Activated T-cell treated with anti-CD3 and anti-CD28 coated beads for 48 hours (primary cell): ENCODE measurements around the gene AGAP1.

ENCODE experiments used
- DNase-seq: peaks from one replicate; pipeline ENCODE4 v3.0.0-alpha.2; 2020; ENCODE audit warnings: low read depth

The AGAP1 gene

DNA sequence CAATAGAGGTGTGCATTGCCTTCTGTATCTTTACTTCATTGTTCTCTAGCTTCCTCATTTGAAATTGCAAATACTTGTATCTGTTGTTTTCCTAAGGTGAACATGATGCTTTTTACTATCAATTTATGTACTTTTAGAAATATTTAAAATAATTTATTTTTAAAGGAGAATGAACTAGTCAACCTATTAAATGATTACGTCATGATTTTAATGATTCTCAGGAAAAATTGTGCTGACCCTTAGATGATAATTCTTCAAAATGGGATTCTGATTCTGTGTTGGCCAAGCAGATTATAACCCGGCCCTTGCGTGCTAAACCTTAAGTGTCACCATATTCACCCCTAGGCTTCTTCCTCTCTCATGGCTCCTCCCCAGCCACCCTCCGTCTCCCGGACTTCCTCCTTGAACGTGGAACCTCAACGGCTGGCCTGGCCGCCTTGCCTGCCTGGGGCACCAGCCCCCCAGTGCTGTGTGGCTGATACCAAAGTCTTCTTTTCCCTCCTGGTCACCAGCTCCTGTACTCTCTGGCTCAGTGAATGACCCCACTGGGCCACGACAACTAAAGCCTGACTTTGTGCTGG is 382.3 kb downstream of the AGAP1 start:
- no peak for DNase-seq

DNA sequence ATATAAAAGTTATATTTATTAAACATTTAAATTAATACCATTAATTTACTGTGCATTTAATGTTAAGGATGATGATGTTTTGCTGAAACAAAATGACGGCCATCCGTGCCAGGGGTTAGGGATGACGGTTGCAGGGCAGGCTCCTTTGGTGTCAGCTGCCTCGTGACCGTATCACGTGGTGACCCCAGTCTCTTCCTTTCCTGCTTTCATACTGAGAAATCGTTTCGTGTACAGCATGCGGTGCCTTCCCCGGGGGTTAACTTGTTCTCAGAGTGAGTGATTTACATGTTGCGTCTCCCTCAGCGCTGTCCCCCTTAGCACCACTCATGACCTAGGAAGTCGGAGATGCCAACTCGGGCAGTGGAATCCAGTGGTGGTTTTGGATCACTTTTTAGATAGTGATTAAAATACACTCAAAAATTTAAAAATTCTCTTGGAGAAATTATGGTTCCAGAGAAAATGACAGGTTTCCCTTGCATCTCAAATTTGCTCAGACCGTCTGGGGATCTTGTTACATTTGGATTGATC is 383.5 kb downstream of the AGAP1 start:
- no peak for DNase-seq

DNA sequence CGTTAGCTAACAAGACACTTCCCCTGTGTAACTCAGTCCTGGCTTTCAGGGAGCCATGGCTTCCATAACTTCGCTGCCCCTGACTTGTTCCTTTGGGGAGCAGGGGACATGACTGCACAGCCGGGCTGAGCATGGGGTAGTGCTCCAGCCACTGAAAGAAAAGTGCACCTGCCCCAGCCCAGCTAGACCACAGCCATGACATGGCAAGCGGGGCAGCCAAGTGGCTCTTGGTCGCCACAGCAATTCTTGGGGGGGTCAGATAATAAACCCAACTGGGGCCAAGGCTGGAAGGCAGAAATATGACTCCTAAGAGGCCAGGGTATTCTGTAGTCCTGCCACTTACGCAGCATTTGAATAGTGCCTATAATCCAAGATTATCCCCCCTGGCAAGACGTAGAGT is 385.3 kb downstream of the AGAP1 start:
- no peak for DNase-seq

DNA sequence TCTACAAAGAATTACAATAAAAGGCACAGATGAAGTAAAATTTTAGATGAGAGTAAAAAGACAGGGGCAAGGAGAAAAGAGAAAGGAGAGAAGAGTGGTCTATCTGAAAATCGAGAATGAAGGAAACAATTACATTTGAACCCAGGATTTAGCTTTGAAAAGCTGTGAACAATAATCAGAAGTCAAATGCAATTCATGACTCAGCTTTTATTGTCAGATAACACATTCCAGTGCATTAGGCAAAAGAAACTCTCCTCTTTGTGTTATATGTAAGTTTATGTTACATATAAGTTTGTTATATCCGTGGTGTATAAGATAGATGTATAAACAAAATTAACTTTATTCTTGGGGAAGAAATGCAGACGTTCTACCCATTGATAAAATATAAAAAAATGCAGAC is 389.8 kb downstream of the AGAP1 start:
- no peak for DNase-seq

DNA sequence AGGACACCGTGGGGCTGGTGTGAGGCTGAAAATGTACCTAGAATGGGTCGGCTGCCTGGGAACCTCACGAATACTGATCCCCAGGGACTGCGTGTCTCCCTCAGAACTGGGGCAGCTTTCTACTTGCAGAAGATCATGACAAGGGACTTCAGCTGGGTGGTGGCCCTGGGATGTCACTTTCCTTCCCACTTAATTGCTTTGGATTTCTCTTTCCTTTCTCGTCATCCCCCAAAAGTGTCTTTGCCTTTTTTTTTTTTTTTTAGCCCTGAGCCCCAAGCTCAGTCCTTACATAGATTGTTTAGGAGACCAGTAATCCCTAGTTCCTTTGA is 395.4 kb downstream of the AGAP1 start:
- DNase-seq: no peak

DNA sequence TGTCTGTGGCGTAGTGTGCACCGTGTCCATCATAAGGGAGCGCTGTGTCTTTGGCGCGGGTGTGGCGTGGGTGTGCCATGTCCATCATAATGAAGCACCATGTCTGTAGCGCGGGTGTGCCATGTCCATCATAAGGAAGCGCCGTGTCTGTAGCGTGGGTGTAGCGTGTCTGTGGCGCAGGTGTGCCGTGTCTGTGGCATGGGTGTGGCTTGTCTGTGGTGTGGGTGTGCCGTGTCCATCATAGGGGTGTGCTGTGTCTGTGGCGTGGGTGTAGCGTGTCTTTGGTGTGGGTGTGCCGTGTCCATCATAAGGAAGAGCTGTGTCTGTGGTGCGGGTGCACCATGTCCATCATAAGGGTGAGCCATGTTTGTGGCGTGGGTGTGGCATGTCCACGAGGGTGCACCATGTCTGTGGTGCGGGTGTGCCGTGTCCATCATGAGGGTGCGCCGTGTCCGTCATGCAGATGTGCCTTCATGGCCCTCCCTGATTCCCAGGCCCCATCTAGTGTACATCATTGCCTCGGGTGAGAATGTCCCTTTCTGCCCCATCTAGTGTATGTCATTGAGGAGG is 399.4 kb downstream of the AGAP1 start:
- DNase-seq: no peak

DNA sequence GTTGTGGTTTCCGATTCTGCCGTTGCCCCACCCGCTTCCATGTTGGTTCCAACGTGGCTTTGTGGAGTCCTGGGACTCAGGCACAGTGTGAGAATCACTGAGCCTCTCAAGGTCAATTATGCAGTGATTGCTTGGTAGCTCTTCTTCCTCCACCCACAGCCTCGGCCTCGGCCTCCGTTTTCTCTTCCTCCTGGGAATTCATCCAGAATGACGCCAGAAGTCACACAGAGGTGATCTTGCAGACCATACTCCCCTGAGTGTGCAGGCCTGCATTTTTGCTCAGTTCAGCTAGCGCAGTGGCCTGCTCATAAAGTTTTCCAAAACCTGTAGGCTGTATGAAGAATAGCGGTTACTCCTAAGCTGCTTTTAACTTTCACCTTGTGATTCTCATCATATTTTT is 401.0 kb downstream of the AGAP1 start:
- DNase-seq: no peak

DNA sequence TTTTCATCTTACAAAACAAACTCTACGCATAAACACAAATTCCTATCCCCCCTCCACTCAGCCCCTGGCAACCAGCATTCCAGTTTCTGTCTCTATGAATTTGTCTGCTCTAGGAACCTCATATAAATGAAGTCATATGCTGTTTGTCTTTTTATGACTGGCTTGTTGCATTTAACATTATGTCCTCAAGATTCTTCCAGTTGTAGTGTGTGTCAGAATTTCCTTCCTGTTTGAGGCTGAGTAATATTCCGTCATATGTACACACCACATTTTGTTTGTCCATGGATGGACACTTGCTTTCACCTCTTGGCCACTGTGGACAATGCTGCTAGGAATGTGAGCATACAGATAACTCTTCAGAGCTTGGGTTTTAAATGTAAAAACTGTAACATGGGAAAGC is 402.2 kb downstream of the AGAP1 start:
- DNase-seq: no peak

DNA sequence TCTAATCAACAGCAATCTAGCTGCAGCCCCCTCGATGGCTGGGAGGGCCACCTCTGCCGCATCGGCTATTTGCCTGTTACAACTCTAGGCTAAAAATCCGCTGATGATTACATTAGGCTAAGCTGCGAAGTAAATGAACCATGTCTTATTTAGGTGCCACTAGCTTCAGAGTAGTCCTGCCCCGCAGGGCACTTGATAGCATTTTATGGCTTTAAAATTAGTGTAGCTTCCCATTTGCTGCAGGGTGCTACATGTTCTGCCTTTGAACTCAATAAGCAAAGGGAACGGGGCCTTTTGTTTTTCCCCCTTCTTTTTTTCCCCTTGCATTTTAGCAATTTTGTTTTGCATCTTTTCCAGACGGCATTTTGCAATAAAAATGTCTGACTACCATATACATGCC is 404.1 kb downstream of the AGAP1 start:
- DNase-seq: no peak

DNA sequence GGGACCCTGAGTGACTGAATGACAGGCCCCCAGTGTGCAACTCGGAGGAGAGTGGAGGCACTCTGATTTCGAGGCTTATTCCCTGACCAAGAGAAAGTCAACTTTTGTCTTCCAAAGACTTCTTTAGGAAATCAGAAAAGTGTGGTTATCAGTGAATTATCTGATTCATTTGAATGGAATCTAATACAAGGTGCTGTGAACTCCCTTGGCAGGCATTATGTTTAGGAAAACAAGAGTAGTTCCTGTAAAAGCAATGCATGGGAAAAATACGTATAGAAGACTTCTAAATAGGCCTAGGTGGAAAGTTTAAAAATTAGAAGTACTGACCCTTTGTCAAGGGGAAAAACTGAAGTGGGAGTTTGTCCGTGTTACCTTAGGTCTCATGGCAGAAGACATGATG is 404.9 kb downstream of the AGAP1 start:
- DNase-seq: no peak

DNA sequence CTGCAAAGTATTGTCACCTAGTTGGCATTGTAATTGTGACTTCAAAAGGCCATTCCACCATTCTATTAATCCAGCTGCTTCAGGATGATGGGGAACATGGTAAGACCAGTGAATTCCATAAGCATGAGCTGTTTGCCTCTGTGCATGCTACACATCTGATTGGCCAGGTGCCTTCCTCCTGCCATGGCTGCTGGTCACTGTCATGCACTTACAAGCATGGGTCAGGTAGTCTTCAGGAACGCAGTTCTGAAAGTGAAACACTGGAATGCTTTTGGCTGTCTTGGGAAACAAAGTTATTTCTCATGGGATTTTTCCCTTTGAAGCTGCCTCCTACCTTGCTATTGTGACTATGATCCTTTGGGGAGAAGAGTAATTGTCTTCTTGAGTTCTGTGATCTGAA is 406.8 kb downstream of the AGAP1 start:
- no peak for DNase-seq

DNA sequence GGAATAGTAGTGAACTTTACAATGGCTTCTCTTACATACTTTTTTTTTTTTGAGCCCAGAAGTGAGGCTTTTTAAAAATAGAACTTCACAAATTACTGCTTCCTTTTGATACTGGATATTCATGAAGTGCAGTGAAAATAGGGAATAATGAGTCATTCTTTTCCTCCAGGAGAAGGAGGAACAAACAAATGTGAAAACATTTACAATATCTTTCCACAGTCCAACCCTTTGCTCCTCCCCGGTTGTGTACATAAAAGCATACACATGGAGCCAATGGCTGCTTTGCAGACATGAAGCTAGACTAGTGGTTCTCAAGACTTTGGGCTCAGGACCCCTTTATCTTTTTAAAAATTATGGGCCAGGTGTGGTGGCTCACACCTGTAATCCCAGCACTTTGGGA is 407.4 kb downstream of the AGAP1 start:
- DNase-seq: no peak

DNA sequence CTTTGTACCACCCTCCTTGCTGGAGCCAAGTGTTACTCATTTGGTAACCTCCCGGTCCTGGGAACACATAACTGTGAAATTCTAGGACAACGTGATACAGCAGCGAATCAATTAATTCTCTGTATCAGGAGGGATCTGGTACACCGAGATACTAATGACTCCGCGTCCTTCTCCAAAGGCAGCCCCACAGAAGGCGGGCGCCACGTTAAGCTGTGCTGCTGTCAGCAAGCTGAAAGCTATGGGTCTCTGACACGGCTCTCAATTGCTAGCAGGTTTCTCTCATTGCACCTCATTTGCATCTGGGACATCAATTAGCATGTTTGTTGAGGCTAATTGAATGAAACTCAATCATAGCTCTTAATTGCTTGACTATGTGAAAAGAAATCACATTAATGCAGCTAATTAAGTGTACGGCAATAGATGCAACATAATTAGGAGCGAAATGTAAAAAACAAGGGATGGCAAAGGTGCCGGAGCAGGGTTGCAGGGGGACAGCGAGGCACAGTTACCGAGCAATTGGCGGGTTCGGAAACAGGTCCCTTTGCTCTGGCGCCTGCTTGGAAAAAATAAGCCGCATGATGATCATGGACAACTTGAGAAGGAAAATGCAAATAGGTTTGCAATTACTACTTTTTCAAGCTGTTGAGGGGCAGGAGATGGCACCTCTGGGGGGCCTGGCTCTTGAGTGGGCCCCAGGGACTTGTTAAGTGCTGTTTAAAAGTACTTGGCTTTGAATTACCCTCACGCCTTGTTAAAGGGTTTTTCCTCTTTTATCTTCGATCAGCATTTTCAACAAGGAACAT is 410.1 kb downstream of the AGAP1 start:
- DNase-seq: no peak

DNA sequence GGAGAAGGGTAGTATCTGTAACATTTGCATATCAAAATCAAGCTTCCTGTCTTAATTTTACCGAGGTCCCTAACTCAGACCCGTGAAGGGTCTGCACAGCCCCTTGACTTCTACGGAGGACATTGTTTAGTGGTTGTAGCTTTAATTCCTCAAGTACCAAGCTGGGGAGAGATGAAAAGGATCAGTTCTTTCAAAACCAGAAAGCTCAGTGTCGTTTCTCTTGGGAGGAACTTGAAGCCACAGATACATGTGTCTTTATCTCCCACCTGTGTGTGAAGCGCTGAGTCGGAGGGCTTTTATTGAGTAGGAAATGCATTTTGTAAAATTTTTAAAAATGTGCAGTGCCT is 410.7 kb downstream of the AGAP1 start:
- DNase-seq: no peak

DNA sequence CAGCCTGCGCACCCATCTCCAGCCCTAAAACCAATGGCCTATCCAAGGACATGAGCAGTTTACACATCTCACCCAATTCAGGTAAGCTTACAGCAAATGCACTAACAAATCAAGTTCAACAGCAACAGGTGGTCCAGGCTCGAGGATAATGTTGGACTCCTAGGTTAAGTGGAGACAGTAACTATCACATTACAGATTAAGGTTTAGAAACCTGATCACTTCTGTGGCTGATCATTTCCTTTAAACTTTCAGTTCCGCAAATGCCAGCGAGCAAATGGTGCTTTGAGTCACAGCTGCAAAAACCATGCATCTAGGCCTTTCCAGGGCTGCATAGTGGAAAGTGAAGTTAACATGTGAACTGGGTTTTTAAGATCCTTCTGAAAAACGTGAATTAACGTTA is 415.0 kb downstream of the AGAP1 start:
- DNase-seq: no peak

DNA sequence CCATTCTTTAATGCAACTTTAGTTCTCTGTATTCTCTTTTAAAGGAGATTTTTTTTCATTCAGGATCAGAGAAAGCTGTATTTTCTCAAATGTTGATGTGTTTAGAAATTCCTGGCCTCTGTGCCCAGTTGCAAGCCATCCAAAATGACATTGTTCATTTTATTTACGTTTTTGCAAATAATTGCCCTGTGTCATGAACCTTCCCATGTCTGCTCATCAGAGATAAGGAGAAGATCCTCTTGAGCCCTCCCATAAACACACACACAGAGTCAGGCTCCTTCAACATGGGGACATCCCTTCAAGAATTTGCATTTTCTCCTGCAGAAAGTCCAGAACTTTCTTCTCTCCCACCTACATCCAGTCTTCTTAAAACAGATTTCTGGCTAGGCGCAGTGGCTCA is 415.5 kb downstream of the AGAP1 start:
- no peak for DNase-seq

DNA sequence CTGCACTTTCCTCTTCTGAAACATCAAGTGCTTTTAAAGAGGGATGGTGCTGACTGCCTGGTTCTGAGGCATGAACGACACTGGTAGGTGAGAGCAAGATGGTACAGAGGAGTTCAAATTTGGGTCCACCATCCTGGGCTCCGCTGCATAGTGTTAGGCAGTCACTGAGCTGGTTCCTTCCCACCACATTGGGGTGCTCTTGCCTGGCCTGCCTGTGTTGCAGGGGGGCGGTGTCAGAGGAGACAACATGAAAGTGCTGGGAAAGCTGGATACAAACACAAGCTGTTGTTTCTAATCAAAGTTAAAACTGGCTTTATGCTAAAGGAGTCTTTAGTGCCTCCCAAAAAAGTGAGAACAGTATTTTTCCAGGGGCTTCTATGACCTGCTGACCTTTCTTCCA is 416.2 kb downstream of the AGAP1 start:
- DNase-seq: no peak

DNA sequence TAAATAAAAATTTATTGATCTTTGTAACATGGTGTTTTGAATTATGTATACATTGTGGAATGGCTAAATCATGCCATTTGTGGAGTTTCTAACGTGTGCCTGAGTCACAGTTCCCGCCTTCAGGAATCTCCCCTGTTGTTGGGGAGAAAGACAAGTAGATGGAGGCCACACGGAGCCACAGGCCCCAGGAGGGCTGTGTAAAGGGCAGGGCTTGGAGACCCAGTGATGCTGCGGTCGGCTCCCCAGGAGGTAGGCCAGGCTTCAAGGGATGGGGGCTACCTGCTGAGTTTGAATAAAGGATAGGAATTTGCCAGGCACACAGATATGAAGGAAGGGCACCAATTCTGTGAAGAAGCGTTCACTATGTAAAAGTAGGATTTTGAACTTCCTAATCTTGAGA is 417.3 kb downstream of the AGAP1 start:
- DNase-seq: no peak

DNA sequence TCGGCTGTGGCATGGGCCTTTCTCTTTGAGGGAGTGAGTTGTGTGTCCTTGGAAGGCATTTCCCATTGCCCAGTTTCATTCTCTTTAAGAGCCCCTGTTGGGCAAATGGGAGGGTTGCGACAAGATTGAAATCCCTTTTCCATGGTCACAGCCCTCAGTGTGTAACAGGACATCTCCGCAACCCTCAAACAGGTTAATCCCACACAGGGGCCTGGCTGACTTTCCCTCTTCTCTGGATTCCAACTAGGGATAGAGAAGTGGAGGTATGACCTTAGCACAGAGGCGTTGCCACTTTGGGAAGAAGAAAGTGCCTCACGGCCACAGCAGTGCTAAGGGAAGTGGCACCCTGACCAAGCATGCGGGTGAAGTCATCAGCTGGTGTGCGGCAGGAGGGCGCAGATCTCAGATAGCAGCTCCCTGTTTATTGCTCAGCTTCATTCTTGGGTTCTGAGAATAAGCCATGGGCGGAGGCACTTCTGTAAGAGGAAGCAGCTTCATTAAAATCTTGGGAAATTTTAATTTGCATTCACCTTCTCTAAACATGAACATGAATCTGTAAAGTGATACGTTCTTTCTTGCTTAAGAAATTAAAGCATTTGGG is 417.9 kb downstream of the AGAP1 start:
- no peak for DNase-seq

DNA sequence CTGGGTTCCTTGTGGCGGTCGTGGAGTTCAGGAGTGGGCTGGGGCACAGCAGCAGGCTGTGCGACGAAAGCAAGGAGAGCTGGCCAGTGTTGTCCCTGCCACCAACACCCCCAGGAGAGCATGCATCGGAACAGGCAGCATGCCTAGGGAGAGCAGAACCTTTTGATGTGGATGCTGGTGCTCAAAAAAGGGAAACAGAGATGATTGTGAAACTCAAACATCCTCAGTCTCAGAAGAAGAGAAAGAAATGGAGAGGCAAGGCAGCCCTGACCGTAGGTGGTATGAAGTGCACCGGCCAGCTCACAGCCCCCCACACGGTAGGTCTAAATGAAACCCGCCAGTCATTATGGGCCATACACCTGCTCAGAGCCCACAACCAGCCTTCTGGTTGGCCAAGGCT is 420.9 kb downstream of the AGAP1 start:
- no peak for DNase-seq

DNA sequence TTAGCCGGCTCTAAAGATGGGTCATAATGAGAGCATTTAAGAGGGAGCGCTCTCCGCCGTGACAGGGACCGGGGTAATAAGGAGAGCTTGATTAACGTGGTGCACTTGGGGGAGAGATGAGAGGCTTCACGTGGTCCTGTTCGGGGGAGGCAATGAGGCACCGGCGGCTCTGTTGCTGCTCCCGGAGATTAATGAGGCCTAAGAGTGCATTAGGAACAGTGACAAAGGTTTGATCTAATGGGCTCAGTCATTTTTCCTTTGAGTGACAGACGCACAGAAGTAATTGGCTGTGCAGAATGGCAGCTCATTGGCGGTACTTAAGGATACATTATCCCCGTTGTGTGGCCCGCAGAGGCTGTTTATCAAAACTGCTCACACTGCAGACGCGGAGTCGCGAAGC is 423.7 kb downstream of the AGAP1 start:
- no peak for DNase-seq

DNA sequence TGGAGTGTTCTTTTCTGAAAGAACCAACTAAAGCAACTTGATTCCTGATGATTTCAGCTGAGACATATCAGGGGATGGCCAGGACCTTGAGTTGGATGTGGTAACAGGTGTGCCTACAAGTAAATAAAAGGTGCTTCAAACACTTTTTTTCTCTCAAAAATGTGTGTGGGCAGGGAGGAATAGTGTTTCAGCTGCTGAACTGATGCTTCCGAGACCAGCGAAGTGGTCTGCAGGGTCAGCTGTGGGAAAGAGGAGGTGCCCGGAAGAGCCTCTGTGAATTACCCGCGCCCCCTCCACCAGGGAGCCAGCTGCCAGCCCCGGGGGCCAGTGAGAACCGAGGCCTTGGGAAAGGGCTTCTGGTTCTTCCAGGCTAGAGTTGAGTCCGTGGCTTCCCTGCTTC is 425.0 kb downstream of the AGAP1 start:
- DNase-seq: no peak

DNA sequence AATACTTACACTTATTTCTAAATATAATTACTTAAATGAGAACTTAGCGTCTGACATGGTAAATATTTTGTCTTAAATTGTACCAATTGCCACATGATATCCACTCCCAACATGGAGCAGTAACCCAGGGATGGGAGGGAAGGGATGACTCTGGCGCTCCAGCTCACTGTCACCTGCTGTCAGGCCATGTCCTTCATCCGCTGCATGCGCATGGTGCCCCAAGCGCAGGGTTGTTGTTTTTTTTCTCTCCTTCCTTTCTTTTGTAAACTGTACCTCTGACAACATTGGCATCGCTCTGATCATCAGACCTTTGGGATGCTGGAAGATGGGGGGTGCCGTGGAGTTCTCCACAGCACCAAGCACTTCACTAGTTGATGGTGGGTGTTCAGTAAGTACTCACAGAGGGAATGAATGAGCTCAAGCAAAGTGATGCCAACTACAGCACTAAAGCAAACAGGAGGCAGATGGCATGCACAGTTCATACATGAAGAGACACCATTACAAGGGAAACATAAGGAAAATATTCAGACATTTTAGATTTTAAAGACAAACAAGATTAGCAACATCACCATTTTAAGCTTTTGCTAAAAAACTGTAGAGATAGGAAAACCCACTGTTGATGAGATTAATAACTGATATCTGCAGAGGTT is 426.5 kb downstream of the AGAP1 start:
- DNase-seq: no peak
